BLaER1 (cell line): ENCODE measurements around the gene APOL2.
"Not testable (repeated sequence)": the region's sequence is repeated elsewhere in the genome, so short reads cannot be mapped to it uniquely, and the experiment has no call there.

Experiments used
- H3K27ac ChIP-seq: shearing (Covaris generic); formaldehyde crosslinking; 2 replicates; pipeline ENCODE4 v1.8.1; 2022
- H3K27me3 ChIP-seq: shearing (Covaris generic); formaldehyde crosslinking; 2 replicates; pipeline ENCODE4 v1.8.1; 2022
- H3K36me3 ChIP-seq: shearing (Covaris generic); formaldehyde crosslinking; 2 replicates; pipeline ENCODE4 v1.8.1; 2022
- H3K4me1 ChIP-seq: shearing (Covaris generic); formaldehyde crosslinking; 2 replicates; pipeline ENCODE4 v1.8.1; 2022
- H3K4me2 ChIP-seq: shearing (Covaris generic); formaldehyde crosslinking; 2 replicates; pipeline ENCODE4 v1.8.1; 2022
- H3K4me3 ChIP-seq: shearing (Covaris generic); formaldehyde crosslinking; 2 replicates; pipeline ENCODE4 v1.8.1; 2022
- H3K9ac ChIP-seq: shearing (Covaris generic); formaldehyde crosslinking; 2 replicates; pipeline ENCODE4 v1.8.1; 2022
- H3K9me3 ChIP-seq: shearing (Covaris generic); formaldehyde crosslinking; 2 replicates; pipeline ENCODE4 v1.8.1; 2022
- H4K20me1 ChIP-seq: shearing (Covaris generic); formaldehyde crosslinking; 2 replicates; pipeline ENCODE4 v1.8.1; 2022
- Cebpa-rat ChIP-seq: shearing (Covaris generic); IDR thresholded peaks from 2 replicates; pipeline ENCODE4 v1.8.1; 2022

APOL2 gene

GRCh38 chr22:36281781-36282327 is 42.5 kb upstream of the APOL2 start:
- 0 out of 2 replicates have a peak overlapping the region, but pooled peaks have one; percentile 1 for H3K27ac ChIP-seq
- no peaks in the 10 kb centered on the region for H3K27me3 ChIP-seq
- no peak overlapping the region for H3K9ac ChIP-seq
- no peak overlapping the region for H3K4me3 ChIP-seq
- H3K4me1 ChIP-seq: peaks cover 45% of the 10 kb centered on the region
- peaks cover 84% of the 10 kb centered on the region for H4K20me1 ChIP-seq
- no peak for TF ChIP-seq Cebpa-rat
- peaks cover 78% of the 10 kb centered on the region for H3K36me3 ChIP-seq
- H3K4me2 ChIP-seq: no peak overlapping the region
- no peaks in the 10 kb centered on the region for H3K9me3 ChIP-seq

GRCh38 chr22:36280379-36280778 is 41.1 kb upstream of the APOL2 start:
- no peak for TF ChIP-seq Cebpa-rat
- Histone ChIP-seq H3K4me3 (no peak overlapping the region), H3K4me2 (no peak overlapping the region), H3K9ac (no peak overlapping the region), H3K27ac (no peak overlapping the region), H3K36me3 (peaks cover 64% of the 10 kb centered on the region), H3K27me3 (no peaks in the 10 kb centered on the region), H4K20me1 (peaks cover 70% of the 10 kb centered on the region), H3K9me3 (no peaks in the 10 kb centered on the region), H3K4me1 (peaks cover 41% of the 10 kb centered on the region)

- Histone ChIP-seq H3K27ac (no peak overlapping the region), H3K27me3 (no peaks in the 10 kb centered on the region), H3K9me3 (no peaks in the 10 kb centered on the region), H3K9ac (no peak overlapping the region), H3K4me2 (peak overlapping the region; percentile 22; the same call in 1 of the 2 replicates), H4K20me1 (peaks cover 58% of the 10 kb centered on the region), H3K36me3 (peaks cover 52% of the 10 kb centered on the region), H3K4me3 (no peak overlapping the region), H3K4me1 (peaks cover 41% of the 10 kb centered on the region)
- TF ChIP-seq Cebpa-rat: peak; percentile 38; the same call in 1 of the 2 replicates
Observed at GRCh38 chr22:36279219-36279666, 39.9 kb upstream of the APOL2 start.

GRCh38 chr22:36277482-36278291 is 38.4 kb upstream of the APOL2 start:
- H3K4me1 ChIP-seq: peaks cover 41% of the 10 kb centered on the region
- peaks cover 37% of the 10 kb centered on the region for H3K36me3 ChIP-seq
- no peak overlapping the region for H3K9ac ChIP-seq
- H3K4me2 ChIP-seq: peak overlapping the region; percentile 54
- peaks cover 49% of the 10 kb centered on the region for H4K20me1 ChIP-seq
- no peaks in the 10 kb centered on the region for H3K9me3 ChIP-seq
- TF ChIP-seq Cebpa-rat: no peak
- no peaks in the 10 kb centered on the region for H3K27me3 ChIP-seq
- no peak overlapping the region for H3K4me3 ChIP-seq
- no peak overlapping the region; the same call in 1 of the 2 replicates for H3K27ac ChIP-seq

- TF ChIP-seq Cebpa-rat: no peak
- H3K36me3 ChIP-seq: peaks cover 5% of the 10 kb centered on the region
- no peaks in the 10 kb centered on the region for H3K9me3 ChIP-seq
- no peak overlapping the region for H3K4me2 ChIP-seq
- H3K4me3 ChIP-seq: no peak overlapping the region
- H3K27ac ChIP-seq: no peak overlapping the region
- no peaks in the 10 kb centered on the region for H3K27me3 ChIP-seq
- no peak overlapping the region for H3K9ac ChIP-seq
- peaks cover 32% of the 10 kb centered on the region for H3K4me1 ChIP-seq
- peaks cover 18% of the 10 kb centered on the region; the same call in 1 of the 2 replicates for H4K20me1 ChIP-seq
Observed at GRCh38 chr22:36274531-36274930, 35.2 kb upstream of the APOL2 start.

- H3K4me3 ChIP-seq, H3K4me1 ChIP-seq, H3K4me2 ChIP-seq, H3K27me3 ChIP-seq, H3K27ac ChIP-seq, H3K9me3 ChIP-seq, H4K20me1 ChIP-seq, H3K9ac ChIP-seq, H3K36me3 ChIP-seq: not testable (repeated sequence)
Observed at GRCh38 chr22:36271951-36272350, 32.6 kb upstream of the APOL2 start.

- H4K20me1 ChIP-seq, H3K9me3 ChIP-seq, H3K27ac ChIP-seq, H3K36me3 ChIP-seq, H3K27me3 ChIP-seq, H3K4me2 ChIP-seq, H3K4me3 ChIP-seq, H3K4me1 ChIP-seq, H3K9ac ChIP-seq: not testable (repeated sequence)
Observed at GRCh38 chr22:36271231-36271630, 31.9 kb upstream of the APOL2 start.

- peaks cover 10% of the 10 kb centered on the region; the same call in 1 of the 2 replicates for H3K36me3 ChIP-seq
- no peak overlapping the region for H3K9ac ChIP-seq
- H4K20me1 ChIP-seq: no peaks in the 10 kb centered on the region
- no peak overlapping the region for H3K27ac ChIP-seq
- H3K4me3 ChIP-seq: no peak overlapping the region
- no peaks in the 10 kb centered on the region for H3K4me1 ChIP-seq
- no peak for TF ChIP-seq Cebpa-rat
- H3K9me3 ChIP-seq: no peaks in the 10 kb centered on the region
- no peaks in the 10 kb centered on the region for H3K27me3 ChIP-seq
- no peak overlapping the region for H3K4me2 ChIP-seq
Observed at GRCh38 chr22:36267896-36268485, 28.7 kb upstream of the APOL2 start.

GRCh38 chr22:36267058-36267457 is 27.7 kb upstream of the APOL2 start:
- H3K9ac ChIP-seq: no peak overlapping the region
- no peaks in the 10 kb centered on the region for H4K20me1 ChIP-seq
- H3K27me3 ChIP-seq: no peaks in the 10 kb centered on the region
- TF ChIP-seq Cebpa-rat: no peak
- peaks cover 10% of the 10 kb centered on the region; the same call in 1 of the 2 replicates for H3K36me3 ChIP-seq
- no peaks in the 10 kb centered on the region for H3K4me1 ChIP-seq
- no peak overlapping the region for H3K4me2 ChIP-seq
- no peak overlapping the region for H3K4me3 ChIP-seq
- H3K9me3 ChIP-seq: no peaks in the 10 kb centered on the region
- H3K27ac ChIP-seq: no peak overlapping the region

GRCh38 chr22:36263886-36264664 is 24.7 kb upstream of the APOL2 start:
- not testable (repeated sequence) for H3K27ac ChIP-seq, H4K20me1 ChIP-seq, H3K4me3 ChIP-seq, H3K9me3 ChIP-seq, H3K9ac ChIP-seq, H3K27me3 ChIP-seq, H3K4me2 ChIP-seq
- H3K36me3 ChIP-seq: peaks cover 10% of the 10 kb centered on the region; the same call in 1 of the 2 replicates
- H3K4me1 ChIP-seq: peaks cover 13% of the 10 kb centered on the region

GRCh38 chr22:36263216-36263673 is 23.9 kb upstream of the APOL2 start:
- not testable (repeated sequence) for H3K4me2 ChIP-seq, H3K9me3 ChIP-seq, H4K20me1 ChIP-seq, H3K9ac ChIP-seq, H3K27ac ChIP-seq, H3K4me3 ChIP-seq, H3K27me3 ChIP-seq
- Histone ChIP-seq H3K36me3 (peaks cover 10% of the 10 kb centered on the region; the same call in 1 of the 2 replicates), H3K4me1 (peaks cover 21% of the 10 kb centered on the region)

- H3K27ac ChIP-seq, H3K9me3 ChIP-seq, H4K20me1 ChIP-seq, H3K4me2 ChIP-seq, H3K9ac ChIP-seq, H3K27me3 ChIP-seq, H3K4me3 ChIP-seq: not testable (repeated sequence)
- H3K4me1 ChIP-seq: peaks cover 24% of the 10 kb centered on the region
- peaks cover 10% of the 10 kb centered on the region; the same call in 1 of the 2 replicates for H3K36me3 ChIP-seq
Observed at GRCh38 chr22:36262307-36262706, 23.0 kb upstream of the APOL2 start.

GRCh38 chr22:36261675-36262074 is 22.3 kb upstream of the APOL2 start:
- H4K20me1 ChIP-seq, H3K27me3 ChIP-seq, H3K27ac ChIP-seq, H3K9ac ChIP-seq, H3K9me3 ChIP-seq, H3K4me2 ChIP-seq, H3K4me3 ChIP-seq: not testable (repeated sequence)
- Histone ChIP-seq H3K36me3 (peaks cover 10% of the 10 kb centered on the region; the same call in 1 of the 2 replicates), H3K4me1 (peaks cover 24% of the 10 kb centered on the region)
